ENCODE measurements around the gene STK38. TPM values are rescaled to one million over a fixed set of nuclear protein-coding genes. Genes with fewer than 3 reads are reported as not detected.
A peak's percentile ranks its signal among the peaks of the same experiment; 100 is the strongest.

The STK38 gene
- polyA plus RNA-seq, 2 of the 4 experiments (the other 2 are of a cell fraction), result 30.0 to 30.9 TPM

DNA sequence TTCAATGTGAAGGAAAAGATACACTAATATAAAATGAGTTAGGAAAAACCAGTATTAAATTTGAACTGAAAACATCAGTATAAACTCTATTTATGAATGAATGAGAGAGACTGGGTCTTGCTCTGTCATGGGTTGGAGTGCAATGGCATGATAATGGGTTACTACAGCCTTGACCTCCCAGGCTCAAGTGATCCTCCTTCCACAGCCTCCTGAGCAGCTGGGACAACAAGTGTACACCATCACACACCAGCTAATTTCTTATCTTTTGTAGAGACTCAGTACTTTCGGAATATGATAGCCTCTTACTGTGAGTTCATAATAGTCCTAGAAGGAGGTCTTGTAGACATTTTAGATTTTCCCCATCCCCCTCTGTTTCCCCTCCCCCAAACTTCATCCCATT, 83.0 kb downstream of the STK38 start:
- DNase-seq (ENCODE audit: low read depth in 1 of 2, low spot score in 1 of 2), result no peak
- no peak overlapping the region for H3K4me3 ChIP-seq
- TF ChIP-seq BHLHE40 (IDR thresholded peaks at IDR 0.05; ENCODE audit: low read depth, low read length), result no peak
- TF ChIP-seq, protein P1, sequence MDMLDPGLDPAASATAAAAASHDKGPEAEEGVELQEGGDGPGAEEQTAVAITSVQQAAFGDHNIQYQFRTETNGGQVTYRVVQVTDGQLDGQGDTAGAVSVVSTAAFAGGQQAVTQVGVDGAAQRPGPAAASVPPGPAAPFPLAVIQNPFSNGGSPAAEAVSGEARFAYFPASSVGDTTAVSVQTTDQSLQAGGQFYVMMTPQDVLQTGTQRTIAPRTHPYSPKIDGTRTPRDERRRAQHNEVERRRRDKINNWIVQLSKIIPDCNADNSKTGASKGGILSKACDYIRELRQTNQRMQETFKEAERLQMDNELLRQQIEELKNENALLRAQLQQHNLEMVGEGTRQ (IDR thresholded peaks at IDR 0.05), result no peak
- TF ChIP-seq, protein P2, sequence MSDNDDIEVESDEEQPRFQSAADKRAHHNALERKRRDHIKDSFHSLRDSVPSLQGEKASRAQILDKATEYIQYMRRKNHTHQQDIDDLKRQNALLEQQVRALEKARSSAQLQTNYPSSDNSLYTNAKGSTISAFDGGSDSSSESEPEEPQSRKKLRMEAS (IDR thresholded peaks at IDR 0.05), result no peak
- TF ChIP-seq HEYL (CRISPR knock-in tag; IDR thresholded peaks at IDR 0.05), result no peak
- TF ChIP-seq MAZ (IDR thresholded peaks at IDR 0.05; ENCODE audit: borderline replicate concordance, low read depth, low read length), result no peak
- no peak for TF ChIP-seq CBX2 (IDR thresholded peaks at IDR 0.05; ENCODE audit: borderline replicate concordance, low read depth)
- no peak for TF ChIP-seq JUNB (IDR thresholded peaks at IDR 0.05)
- no peak for TF ChIP-seq KDM5A (IDR thresholded peaks at IDR 0.05)
- no peak for TF ChIP-seq RFX5 (IDR thresholded peaks at IDR 0.05)
- TF ChIP-seq, protein P3, sequence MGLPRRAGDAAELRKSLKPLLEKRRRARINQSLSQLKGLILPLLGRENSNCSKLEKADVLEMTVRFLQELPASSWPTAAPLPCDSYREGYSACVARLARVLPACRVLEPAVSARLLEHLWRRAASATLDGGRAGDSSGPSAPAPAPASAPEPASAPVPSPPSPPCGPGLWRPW (IDR thresholded peaks at IDR 0.05), result no peak
- TF ChIP-seq HOXA7 (CRISPR knock-in tag; IDR thresholded peaks at IDR 0.05), result no peak
- no peak for TF ChIP-seq NR3C1 (IDR thresholded peaks at IDR 0.05)
- no peak for TF ChIP-seq HOXB13 (CRISPR knock-in tag; IDR thresholded peaks at IDR 0.05; ENCODE audit: low read depth)
- no peak for TF ChIP-seq SREBF2 (IDR thresholded peaks at IDR 0.05)
- no peak for TF ChIP-seq CHD4 (IDR thresholded peaks at IDR 0.05; ENCODE audit: borderline replicate concordance)
- TF ChIP-seq FOXS1 (CRISPR knock-in tag; IDR thresholded peaks at IDR 0.05), result no peak
- no peak for TF ChIP-seq TP53 (CRISPR knock-in tag; IDR thresholded peaks at IDR 0.05)
- no peak for TF ChIP-seq FOSL2 (IDR thresholded peaks at IDR 0.05)
- no peak for TF ChIP-seq FOSL2 (CRISPR knock-in tag; IDR thresholded peaks at IDR 0.05)
- ATAC-seq, result no peak
- no peaks in the 10 kb centered on the region for H3K9me3 ChIP-seq
- 0 out of 3 replicates have a peak overlapping the region, but pooled peaks have one; percentile 8 for H3K4me2 ChIP-seq
- WGBS (ENCODE audit: missing lambda C conversion rate), result 94% methylated on average over 1 of the region's 1 CpG
- ChIA-PET POLR2A (no interaction called here), CTCF (no interaction called here)
- FAIRE-seq, result no peak
- H3K4me1 ChIP-seq, result peaks cover 12% of the 10 kb centered on the region; the same call in 2 of the 3 replicates
- no peak overlapping the region for H3K27ac ChIP-seq

DNA sequence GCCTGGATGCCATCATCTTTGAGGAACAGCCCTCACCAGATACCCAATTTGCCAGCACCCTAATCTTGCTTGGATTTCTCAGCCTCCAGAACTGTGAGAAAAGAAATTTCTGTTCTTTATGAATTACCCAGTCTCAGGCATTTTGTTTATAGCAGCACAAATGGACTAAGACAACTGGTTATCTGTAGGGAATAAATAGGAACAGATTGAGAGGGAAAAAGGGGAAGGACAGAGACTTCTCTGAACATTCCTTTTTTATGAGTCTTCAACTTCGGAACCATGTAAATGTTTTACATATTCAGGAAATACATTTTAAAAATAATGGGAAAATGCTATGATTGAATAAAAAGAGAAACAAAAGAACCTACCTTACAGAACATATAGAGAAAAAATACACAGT, 83.6 kb downstream of the STK38 start:
- ChIA-PET POLR2A (no interaction called here), CTCF (interaction anchor here (1.0 kb wide), 1 partner anchor 295 kb away, joined by 3 read pairs; no protein-coding TSS in a partner anchor)
- no peak for FAIRE-seq
- 0 out of 3 replicates have a peak overlapping the region, but pooled peaks have one; percentile 8 for H3K4me2 ChIP-seq
- H3K9me3 ChIP-seq, result no peaks in the 10 kb centered on the region
- H3K4me3 ChIP-seq, result no peak overlapping the region
- TF ChIP-seq CBX8 (IDR thresholded peaks at IDR 0.05) (no peak), FOXS1 (CRISPR knock-in tag; IDR thresholded peaks at IDR 0.05) (no peak), JUNB (IDR thresholded peaks at IDR 0.05) (no peak), NFE2L2 (conservative IDR thresholded peaks at IDR 0.05; ENCODE audit: low read length) (no peak), KDM5A (IDR thresholded peaks at IDR 0.05) (no peak), ESRRA (IDR thresholded peaks at IDR 0.05; ENCODE audit: borderline replicate concordance, low read length) (no peak), EP300 (IDR thresholded peaks at IDR 0.05) (no peak), CHD4 (IDR thresholded peaks at IDR 0.05; ENCODE audit: borderline replicate concordance) (no peak), MAFK (IDR thresholded peaks at IDR 0.05; ENCODE audit: partially characterized antibody) (no peak), FOSB (CRISPR knock-in tag; IDR thresholded peaks at IDR 0.05) (no peak), BHLHE40 (IDR thresholded peaks at IDR 0.05; ENCODE audit: low read depth, low read length) (no peak), HOXA7 (CRISPR knock-in tag; IDR thresholded peaks at IDR 0.05) (no peak), PHF8 (IDR thresholded peaks at IDR 0.05; ENCODE audit: borderline replicate concordance, low read depth) (no peak)
- TF ChIP-seq, protein P4, sequence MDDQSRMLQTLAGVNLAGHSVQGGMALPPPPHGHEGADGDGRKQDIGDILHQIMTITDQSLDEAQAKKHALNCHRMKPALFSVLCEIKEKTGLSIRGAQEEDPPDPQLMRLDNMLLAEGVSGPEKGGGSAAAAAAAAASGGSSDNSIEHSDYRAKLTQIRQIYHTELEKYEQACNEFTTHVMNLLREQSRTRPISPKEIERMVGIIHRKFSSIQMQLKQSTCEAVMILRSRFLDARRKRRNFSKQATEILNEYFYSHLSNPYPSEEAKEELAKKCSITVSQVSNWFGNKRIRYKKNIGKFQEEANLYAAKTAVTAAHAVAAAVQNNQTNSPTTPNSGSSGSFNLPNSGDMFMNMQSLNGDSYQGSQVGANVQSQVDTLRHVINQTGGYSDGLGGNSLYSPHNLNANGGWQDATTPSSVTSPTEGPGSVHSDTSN (IDR thresholded peaks at IDR 0.05), result no peak
- TF ChIP-seq, protein P5, sequence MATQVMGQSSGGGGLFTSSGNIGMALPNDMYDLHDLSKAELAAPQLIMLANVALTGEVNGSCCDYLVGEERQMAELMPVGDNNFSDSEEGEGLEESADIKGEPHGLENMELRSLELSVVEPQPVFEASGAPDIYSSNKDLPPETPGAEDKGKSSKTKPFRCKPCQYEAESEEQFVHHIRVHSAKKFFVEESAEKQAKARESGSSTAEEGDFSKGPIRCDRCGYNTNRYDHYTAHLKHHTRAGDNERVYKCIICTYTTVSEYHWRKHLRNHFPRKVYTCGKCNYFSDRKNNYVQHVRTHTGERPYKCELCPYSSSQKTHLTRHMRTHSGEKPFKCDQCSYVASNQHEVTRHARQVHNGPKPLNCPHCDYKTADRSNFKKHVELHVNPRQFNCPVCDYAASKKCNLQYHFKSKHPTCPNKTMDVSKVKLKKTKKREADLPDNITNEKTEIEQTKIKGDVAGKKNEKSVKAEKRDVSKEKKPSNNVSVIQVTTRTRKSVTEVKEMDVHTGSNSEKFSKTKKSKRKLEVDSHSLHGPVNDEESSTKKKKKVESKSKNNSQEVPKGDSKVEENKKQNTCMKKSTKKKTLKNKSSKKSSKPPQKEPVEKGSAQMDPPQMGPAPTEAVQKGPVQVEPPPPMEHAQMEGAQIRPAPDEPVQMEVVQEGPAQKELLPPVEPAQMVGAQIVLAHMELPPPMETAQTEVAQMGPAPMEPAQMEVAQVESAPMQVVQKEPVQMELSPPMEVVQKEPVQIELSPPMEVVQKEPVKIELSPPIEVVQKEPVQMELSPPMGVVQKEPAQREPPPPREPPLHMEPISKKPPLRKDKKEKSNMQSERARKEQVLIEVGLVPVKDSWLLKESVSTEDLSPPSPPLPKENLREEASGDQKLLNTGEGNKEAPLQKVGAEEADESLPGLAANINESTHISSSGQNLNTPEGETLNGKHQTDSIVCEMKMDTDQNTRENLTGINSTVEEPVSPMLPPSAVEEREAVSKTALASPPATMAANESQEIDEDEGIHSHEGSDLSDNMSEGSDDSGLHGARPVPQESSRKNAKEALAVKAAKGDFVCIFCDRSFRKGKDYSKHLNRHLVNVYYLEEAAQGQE (IDR thresholded peaks at IDR 0.05), result no peak
- TF ChIP-seq, protein P3 (IDR thresholded peaks at IDR 0.05), result no peak
- TF ChIP-seq, protein P6, sequence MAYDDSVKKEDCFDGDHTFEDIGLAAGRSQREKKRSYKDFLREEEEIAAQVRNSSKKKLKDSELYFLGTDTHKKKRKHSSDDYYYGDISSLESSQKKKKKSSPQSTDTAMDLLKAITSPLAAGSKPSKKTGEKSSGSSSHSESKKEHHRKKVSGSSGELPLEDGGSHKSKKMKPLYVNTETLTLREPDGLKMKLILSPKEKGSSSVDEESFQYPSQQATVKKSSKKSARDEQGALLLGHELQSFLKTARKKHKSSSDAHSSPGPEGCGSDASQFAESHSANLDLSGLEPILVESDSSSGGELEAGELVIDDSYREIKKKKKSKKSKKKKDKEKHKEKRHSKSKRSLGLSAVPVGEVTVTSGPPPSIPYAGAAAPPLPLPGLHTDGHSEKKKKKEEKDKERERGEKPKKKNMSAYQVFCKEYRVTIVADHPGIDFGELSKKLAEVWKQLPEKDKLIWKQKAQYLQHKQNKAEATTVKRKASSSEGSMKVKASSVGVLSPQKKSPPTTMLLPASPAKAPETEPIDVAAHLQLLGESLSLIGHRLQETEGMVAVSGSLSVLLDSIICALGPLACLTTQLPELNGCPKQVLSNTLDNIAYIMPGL (CRISPR knock-in tag; IDR thresholded peaks at IDR 0.05; ENCODE audit: borderline replicate concordance), result no peak
- TF ChIP-seq, protein P7, sequence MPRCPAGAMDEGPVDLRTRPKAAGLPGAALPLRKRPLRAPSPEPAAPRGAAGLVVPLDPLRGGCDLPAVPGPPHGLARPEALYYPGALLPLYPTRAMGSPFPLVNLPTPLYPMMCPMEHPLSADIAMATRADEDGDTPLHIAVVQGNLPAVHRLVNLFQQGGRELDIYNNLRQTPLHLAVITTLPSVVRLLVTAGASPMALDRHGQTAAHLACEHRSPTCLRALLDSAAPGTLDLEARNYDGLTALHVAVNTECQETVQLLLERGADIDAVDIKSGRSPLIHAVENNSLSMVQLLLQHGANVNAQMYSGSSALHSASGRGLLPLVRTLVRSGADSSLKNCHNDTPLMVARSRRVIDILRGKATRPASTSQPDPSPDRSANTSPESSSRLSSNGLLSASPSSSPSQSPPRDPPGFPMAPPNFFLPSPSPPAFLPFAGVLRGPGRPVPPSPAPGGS (IDR thresholded peaks at IDR 0.05), result no peak
- WGBS (ENCODE audit: missing lambda C conversion rate), result 43% methylated on average over 1 of the region's 1 CpG
- DNase-seq (ENCODE audit: low read depth in 1 of 2, low spot score in 1 of 2), result no peak
- H3K4me1 ChIP-seq, result peaks cover 12% of the 10 kb centered on the region; the same call in 2 of the 3 replicates
- ATAC-seq, result no peak
- H3K27ac ChIP-seq, result no peak overlapping the region

All from A549 (cell line).